GM21423 (cell line): Measurements from ENCODE around the gene PHKA2.
"Not testable (repeated sequence)": the region's sequence is repeated elsewhere in the genome, so short reads cannot be mapped to it uniquely, and the experiment has no call there.

Experiments
- ATAC-seq: cut with Tn5 transposase; IDR thresholded peaks from one replicate; pipeline ENCODE4 v1.9.1; 2021; ENCODE audit warnings: mild to moderate bottlenecking, moderate library complexity; ENCODE audit not compliant: unreplicated experiment

PHKA2 gene

DNA sequence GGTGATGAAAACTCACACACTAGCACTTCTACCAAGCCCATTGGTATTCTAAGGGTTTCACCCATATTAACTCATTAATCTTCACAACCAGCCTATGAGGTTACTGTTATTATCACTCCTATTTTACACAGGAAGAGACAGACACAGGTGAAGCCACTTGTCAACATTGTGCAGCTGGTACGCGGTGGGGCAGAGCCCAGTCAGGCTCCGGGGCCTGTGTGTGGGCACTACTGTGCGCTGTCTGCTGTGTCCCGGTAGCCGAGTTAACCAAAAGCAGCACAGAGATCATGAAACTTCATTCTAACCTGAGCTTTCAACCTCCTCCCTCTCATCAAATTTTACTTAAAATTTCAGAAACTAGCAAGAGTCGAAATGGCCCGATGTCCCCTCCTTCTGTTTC is 111.3 kb downstream of the PHKA2 start:
- no peak for ATAC-seq

- ATAC-seq = no peak
Observed at GRCh38 chrX:18871970-18872369, 111.9 kb downstream of the PHKA2 start.

DNA sequence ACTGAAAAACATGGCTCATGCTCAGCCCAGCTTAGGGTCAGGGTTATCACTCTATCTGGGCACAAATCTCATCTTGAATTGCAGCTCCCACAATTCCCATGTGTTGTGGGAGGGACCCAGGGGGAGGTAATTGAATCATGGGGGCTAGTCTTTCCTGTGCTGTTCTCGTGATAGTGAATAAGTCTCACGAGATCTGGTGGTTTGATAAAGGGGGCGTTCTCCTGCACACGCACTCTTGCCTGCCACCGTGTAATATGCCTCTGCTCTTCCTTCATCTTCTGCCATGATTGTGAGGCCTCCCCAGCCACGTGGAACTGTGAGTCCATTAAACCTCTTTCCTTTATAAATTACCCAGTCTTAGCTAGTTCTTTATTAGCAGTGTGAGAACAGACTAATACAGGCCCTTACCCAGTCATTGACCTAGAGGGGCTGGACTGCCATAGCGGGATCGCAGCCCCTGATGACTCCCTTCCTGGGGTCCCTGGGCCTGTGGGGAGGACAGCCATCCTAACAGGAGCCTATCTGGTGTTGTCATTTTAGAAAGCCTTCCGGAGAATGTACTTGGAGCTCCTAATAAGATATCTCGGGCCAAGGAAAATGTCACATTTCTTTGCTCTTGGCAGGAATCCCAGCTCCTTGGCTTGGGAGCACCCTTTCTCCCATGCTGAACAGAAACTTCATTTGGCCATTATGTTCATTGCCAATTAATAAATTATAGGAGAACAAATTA is 112.6 kb downstream of the PHKA2 start:
- no peak for ATAC-seq

DNA sequence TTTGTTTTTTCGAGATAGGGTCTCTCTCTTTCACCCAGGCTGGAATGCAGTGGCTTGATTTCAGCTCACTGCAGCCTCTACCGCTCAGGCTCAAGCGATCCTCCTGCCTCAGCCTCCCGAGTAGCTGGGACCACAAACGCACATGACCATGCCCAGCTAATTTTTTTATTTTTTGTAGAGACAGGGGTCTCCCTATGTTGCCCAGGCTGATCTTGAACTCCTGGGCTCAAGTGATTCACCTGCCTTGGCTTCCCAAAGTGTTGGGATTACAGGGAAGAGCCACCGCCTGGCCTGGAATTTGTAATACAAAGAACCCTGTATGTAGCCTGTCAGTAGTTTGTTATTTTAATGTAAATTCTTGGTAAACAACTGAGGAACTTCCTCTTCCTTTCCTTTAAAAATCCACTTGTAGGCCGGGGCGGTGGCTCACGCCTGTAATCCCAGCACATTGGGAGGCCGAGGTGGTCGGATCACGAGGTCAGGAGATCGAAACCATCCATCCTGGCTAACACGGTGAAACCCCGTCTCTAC is 119.5 kb downstream of the PHKA2 start:
- no peak for ATAC-seq

GRCh38 chrX:18861511-18861910 is 122.4 kb downstream of the PHKA2 start:
- no peak for ATAC-seq

DNA sequence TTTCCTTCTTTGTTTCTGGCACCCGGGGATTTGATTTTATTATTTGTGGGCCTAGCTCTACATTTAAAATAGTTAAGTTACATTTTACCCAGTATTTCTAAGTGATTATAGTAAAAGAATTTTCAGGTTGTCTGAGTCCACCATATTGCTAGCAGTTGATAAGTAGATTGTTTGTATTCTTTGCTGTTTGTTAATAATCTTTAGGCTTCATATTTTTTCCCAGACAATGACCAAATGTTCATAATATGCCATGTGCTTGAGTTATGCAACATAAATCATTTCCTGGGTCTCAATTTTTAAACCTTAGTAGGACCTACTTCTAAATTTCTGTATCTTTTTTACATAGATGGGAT is 127.3 kb downstream of the PHKA2 start:
- ATAC-seq = no peak

DNA sequence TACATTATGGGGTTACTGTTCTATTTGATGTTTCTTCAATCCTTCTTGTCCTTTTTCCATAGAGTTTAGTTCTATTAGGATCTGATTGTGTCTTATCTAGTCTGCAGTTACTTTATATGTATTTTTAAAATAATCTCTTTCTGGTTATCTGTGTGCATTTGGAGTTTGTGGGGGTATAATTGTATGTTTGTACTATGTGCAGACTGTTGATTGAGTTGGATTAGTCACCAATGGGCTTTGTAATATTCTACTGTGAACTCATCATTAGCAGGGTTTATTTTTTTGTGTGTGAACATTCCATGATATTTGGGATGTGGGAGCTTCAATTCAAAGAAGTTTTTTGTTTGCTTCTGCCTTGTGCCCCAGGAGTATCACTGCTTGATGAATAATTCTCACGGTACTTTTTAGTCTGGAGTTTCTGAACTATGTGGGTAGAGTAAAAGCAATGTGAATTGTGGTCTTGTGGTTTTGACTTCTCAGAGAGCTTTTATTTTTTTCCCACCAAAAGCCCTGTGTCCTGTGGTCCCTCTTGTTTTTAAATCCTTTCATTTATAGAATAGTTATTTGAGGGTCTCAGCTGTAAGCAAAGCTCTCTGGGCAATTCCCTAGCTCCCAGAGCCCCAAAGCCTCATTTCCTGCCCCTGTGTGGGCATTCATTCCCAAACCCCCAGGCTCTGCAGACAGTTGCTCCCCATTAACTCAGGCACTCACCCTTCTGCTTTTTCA is 127.8 kb downstream of the PHKA2 start:
- ATAC-seq = peak; percentile 94

DNA sequence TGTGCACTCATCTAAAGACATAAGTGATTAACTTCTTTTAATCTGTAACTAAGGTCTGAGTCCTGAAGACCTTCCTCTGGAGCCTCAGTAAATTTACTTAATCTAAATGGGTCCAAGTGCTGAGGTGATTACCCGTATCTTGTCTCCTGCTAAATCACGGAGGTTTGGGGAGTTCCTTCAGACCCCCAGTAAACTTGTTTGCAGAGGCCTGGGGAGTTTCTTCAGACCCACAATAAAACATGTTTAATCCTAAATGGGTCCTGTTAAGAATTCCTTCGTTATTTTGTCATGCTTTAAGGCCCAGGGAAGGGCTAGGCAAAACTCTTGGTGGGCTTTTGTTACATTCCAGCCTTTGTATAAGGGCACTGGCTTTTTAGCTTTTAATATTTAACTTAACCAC is 136.0 kb downstream of the PHKA2 start:
- ATAC-seq = not testable (repeated sequence)
